Lower leg skin (tissue), 3 donors: Measurements from ENCODE around the gene CCDC9B.

Experiments
- CTCF ChIP-seq, 3 donors: fragments of 450-650 bp; IDR thresholded peaks; one replicate each; pipeline ENCODE4 v1.5.1; 2016; ENCODE audit warnings: antibody characterized with exemption in 3 of 3, mild to moderate bottlenecking in 3 of 3, moderate library complexity in 2 of 3
- POLR2A ChIP-seq, 2 donors: fragments of 450-650 bp; IDR thresholded peaks; one replicate each; pipeline ENCODE4 v1.6.1; 2016 to 2017; ENCODE audit warnings: antibody characterized with exemption in 2 of 2, mild to moderate bottlenecking in 1 of 2, moderate library complexity in 1 of 2

GRCh38 chr15:40325188-40325587 is 15.6 kb downstream of the CCDC9B start:
- TF ChIP-seq CTCF (IDR thresholded peaks at IDR 0.05) (no peak), POLR2A (IDR thresholded peaks at IDR 0.05) (no peak)
